T47D (cell line): ENCODE measurements around the gene KLHDC7B.

ENCODE experiments used
- DNase-seq, 2 experiments: peaks; one replicate each; pipeline versions ENCODE4 v3.0.0 to v3.0.0-alpha.2; 2011 to 2012; ENCODE audit warnings: low read depth in 1 of 2, low spot score in 1 of 2
- JUND ChIP-seq: IDR thresholded peaks from 2 replicates; pipeline ENCODE4 v1.6.1; 2012; ENCODE audit warnings: low read depth
- in situ Hi-C: cut with HindIII; loops from 2 replicates; pipeline ENCODE4 v1.10.0; 2016; ENCODE audit warnings: low sequenced_read_pairs, low pct_unique_long_range_greater_than_20kb

Gene KLHDC7B

DNA sequence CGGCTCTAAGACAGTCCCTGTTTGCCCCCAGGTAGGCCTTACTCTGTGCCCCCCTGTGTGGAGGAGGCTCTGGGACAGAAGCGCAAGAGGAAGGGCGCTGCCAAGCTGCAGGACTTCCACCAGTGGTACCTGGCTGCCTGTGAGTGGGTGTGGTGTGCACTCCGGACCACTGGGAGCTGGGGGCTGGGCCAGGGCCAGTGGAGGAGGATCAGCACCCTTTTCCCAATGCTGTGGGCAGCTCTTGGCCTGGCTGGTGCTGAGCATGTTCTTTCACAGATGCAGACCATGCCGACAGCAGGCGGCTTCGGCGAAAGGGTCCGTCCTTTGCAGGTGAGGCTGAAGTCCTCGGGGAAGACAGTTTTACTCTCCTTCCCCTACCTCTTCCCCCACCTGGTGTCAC lies 24.0 kb upstream of the KLHDC7B start:
- TF ChIP-seq JUND, result no peak
- no peak for DNase-seq
- in situ Hi-C loops, result no loop called here

DNA sequence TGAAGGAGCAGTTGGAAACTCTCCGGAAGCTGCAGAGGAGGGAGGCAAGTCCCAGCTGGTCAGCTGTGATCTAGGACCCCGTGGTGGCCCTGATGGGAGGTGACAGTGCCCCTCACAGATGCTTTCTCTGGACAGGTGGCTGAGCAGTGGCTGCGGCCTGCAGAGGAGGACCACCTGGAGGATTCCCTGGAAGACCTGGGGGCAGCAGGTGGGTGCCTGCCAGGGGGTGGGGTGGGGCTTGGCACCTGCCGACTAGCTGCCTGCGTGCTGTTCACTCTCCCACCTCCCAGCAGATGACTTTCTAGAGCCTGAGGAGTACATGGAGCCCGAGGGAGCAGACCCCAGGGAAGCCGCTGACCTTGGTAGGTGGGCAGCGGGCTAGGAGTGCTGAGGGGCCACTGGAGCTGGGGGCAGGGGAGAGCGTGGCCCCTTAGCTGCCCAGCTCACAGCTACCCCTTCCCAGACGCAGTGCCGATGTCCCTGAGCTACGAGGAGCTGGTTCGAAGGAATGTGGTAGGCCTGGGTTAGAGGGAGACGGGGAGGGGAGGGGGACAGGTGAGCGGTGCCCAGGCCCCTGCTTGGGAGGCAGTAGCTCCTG lies 23.4 kb upstream of the KLHDC7B start:
- DNase-seq, result no peak
- no peak for TF ChIP-seq JUND
- in situ Hi-C loops, result no loop called here

DNA sequence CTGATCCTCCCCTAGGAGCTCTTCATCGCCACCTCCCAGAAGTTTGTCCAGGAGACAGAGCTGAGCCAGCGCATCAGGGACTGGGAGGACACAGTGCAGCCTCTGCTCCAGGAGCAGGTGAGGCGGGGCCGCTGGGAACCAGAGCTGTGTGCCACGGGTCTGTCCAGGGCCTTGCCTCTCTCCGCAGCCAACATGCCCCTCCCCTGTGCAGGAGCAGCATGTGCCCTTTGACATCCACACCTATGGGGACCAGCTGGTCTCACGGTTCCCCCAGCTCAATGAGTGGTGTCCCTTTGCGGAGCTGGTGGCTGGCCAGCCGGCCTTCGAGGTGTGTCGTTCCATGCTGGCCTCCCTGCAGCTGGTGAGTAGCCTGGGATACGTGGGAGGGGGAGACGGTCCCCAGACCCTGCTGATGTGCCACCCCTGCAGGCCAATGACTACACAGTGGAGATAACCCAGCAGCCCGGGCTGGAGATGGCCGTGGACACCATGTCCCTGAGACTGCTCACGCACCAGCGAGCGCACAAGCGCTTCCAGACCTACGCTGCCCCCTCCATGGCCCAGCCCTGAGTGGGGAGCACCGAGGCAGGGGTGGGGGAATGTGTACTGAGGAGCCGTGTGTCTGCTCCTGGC lies 22.8 kb upstream of the KLHDC7B start:
- in situ Hi-C loops, result no loop called here
- no peak for DNase-seq
- no peak for TF ChIP-seq JUND

DNA sequence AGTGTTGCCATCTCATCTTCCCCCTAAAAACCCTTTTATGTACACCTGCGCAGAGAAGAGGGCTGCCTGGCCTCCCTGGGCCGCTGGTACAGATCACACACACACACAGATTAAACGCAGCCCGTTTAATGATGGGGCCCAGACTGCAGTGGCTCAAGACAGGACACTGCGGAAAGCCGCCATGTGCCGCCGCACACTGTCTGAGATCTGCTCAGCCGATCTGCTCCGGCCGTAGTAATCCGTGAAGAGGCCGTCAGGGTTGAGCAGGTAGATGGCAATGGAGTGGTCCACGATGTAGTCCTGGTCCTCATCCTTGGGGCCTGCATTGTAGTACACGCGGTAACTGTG lies 22.3 kb upstream of the KLHDC7B start:
- in situ Hi-C loops, result no loop called here
- no peak for DNase-seq
- TF ChIP-seq JUND, result no peak

DNA sequence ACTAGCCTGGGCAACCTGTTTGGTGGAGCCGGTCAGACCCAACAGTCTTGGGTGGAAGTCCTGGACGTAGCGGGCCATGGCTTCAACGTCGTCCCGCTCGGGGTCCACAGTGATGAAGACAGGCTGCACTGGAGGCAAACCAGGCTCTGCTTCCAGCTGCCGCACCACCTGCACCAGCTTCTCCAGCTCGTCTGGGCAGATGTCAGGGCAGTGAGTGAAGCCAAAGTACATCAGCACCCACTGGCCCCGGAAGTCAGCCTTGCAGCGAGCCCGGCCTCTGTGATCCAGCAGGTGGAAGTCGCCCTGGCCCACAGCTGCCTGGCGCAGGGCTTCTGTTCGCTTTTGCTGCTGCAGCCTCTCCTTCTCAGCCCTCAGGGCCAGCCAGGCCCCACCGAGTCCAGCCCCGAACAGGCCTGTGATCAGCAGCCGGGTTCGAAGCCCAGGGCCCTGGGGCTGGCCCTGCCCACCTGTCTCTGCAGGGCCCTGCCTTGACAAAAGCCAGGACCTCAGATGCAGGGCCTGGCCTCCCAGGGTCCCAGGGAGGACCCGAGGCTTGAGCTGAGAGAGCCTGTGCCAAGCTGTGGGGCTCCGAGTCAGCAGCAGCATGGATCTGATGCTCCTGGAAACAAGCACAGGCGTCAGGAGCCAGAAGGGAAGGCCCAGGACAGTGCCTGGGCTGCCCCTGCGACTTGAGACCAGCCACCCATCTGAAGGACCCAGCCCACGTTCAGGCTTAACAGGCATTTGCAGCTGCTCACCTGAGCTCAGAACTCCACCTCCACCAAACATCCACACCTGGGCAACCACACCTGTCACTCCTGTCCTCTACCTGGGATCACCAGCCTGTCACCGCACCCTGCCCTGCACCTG lies 21.7 kb upstream of the KLHDC7B start:
- TF ChIP-seq JUND, result no peak
- no peak for DNase-seq
- in situ Hi-C loops, result no loop called here

DNA sequence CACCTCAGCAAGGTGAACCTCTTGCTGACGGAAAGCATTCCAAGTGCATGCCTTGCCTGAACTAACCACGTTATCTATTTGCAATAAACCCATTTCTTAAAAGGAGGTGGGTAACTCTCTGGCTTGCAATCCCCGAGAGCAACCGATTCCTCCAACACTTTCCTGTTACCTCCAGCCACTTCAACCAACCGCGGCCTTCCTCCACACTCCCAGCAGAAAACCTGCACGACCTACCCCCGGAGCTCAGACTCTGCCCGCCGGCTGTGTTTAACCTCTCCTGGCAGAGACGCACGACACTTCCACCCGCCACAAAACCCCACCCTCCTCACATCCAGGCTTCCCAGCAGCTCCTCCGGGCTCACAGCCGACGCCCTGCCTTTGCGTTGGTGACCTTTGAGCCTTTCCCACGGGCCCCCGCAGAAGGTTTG lies 21.0 kb upstream of the KLHDC7B start:
- no peak for TF ChIP-seq JUND
- no peak for DNase-seq
- in situ Hi-C loops, result no loop called here

DNA sequence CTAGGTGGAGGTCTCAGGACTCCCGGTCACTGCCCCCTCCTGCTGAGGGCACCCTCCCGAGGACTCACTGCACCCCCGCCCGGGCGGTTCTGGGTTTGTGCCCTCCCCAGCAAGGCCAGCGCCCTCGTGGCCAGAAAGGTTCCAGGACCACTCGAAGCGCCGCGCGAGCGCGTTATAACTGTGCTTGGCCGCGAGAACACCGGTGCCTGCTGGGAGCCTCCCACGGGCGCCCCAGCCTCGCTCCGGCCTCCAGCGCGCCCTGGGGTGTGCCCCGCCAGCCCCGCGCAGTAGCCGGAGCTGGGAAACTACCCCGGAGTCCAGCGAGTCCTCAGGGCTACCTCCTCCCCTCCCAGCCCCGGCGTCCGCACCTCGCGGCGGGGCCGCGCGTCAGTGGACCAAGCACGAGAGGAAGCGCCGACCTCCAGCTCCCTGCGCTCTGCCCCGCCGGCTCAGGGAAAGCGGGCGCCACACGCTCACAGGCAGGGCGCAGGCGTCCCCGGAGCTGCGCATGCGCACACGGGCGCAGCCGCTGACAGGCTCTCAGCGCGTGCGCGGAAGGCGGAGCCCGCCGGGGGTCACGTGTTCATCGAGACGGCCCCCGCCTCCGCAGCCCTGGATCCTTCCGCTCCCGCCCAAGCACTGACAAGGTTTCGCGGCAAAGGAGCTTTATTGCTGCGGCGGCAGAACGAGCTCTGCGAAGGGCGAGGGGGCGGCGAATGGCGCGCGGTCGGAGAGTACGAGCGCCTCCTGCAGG lies 20.4 kb upstream of the KLHDC7B start, which contains the start of gene SCO2:
SCO2 (minus strand) TSS at position 495 of the 754 bp plus-strand sequence. CDS start 1,187 bp downstream, outside the sequence.
- in situ Hi-C loops, result no loop called here
- TF ChIP-seq JUND, result no peak
- peak; percentile 95 to 96 for DNase-seq

DNA sequence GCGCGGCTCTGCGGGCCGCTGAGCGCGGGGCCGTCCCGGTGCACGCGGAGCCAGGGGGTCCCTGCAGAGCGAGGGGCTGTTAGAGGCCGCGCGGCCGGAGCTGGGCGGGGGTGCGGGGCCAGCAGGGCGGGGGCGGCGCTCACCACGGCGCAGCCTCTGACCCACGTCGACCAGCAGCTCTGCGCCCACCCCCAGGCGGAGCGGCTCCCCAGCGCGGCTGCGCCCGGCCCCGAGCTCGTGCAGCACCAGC lies 19.9 kb upstream of the KLHDC7B start:
- no peak for DNase-seq
- in situ Hi-C loops, result no loop called here
- no peak for TF ChIP-seq JUND

DNA sequence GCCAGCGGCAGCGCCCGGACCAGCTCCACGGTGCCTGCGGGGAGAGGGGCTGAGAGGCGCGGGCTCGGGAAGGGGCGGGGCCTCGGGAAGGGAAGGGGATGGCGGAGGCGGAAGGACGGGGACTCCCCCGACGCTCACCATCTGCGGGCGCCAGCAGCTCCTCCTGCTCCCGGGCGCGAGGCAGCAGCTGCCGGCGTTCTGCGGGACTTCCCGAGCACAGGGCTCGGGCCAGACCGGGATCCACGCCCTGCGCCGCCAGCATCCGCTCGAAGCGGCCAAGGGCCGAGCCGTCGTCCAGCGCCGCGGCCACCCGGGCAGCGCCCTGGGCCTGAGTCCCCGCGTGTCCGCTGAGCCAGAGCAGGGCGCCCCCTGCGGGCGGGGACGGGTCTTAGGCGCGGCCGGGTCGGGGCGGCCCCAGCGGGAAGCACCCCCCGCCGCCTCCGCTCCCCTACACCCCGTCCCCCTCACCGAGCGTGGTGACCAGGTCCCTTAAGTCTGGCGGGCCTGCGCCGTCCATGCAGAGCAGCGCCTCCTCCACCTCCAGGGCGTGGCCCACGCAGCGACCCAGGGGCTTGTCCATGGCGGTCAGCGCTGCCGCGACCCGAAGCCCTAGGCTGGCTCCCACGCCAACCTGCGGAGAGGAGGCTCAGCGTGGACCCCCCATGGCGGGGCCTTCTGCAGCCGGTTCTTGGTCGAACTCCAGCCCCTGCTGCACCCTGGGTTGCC lies 19.4 kb upstream of the KLHDC7B start:
- in situ Hi-C loops, result no loop called here
- TF ChIP-seq JUND, result no peak
- peak; percentile 58 to 68 for DNase-seq

DNA sequence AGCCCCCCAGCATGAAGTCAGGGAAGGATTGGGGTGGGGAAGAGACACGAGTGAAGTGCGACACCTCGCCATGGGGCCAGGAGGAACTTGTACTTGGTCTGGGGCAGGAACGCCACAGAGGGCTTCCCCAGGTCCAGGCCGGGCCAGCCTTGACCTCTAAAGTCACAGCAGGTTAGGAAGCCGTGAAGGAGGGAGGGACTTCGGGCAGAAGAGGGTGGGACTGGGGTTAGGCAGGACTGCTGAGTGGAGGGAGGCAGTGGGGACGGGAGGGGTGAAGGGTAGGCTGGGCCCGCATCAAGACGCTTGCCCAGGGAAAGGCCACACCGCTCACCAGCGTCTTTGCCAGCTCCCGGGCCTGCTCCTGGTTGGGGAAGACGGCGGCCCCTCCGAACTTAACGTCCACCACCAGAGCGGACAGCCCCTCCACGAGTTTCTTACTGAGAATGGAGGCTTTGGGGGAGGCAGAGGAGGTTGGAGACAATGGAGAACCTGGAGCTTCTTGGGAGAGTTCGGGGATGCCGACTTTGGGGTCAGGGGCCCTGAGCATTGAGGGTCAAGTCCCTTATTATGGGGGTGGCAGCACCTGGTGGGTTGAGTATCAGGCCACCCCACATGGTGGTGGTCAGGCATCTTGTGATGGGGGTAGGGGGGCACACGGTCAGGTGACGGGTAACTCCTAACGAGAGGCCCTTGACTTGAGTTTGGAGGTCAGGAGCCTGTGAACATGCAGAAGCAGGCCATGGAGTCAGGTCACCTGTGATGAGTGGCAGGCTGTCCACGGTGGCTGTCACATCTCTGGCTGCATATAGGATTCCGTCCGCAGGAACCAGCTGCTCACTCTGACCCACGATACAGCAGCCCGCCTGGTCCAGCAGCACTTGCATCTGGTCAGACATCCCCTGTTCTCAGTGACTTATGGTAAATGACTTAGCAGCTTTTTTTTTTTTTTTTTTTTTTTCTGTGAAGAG lies 18.6 kb upstream of the KLHDC7B start:
- in situ Hi-C loops, result no loop called here
- no peak for TF ChIP-seq JUND
- peak; percentile 56 to 72 for DNase-seq

DNA sequence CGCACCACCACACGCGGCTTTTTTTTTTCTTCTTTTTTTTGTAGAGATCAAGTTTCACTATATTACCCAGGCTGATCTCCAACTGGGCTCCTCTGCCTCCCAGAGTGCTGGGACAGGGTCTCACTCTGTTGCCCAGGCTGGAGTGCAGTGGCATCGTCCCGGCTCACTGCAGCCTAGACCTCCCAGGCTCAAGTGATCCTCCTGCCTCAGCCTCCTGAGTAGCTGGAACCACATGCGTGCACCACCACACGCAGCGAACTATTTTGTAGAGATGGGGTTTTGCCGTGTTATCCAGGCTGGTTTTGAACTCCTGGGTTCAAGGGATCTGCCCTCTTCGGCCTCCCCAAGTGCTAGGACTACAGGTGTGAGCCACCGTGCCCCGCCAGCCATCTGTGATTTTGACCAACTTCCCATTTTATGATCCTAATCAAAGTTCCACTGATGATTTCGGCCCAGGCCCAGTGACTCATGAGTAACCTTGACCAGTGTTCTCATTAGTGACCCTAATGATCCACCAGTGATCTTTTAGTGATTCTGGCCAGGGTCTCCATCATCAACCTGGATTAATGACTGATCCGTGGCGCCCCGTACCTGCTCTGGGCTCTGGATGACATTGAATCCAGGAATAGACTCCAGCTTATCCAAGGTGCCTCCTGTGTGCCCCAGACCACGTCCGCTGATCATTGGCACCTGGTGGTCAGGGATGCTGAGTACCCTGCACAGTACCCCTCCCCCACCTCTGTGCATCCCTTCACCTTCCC lies 17.6 kb upstream of the KLHDC7B start:
- in situ Hi-C loops, result no loop called here
- no peak for TF ChIP-seq JUND
- no peak for DNase-seq
